NCI-H1436 treated with DMSO at 0.1 percent for 48 hours (cell line): ENCODE measurements around the gene ORC6.

Experiments
- DNase-seq: peaks from one replicate; lab custom pipeline; 2025; lab: John Stamatoyannopoulos, UW

The ORC6 gene

GRCh38 chr16:46731691-46732555 lies 42.5 kb downstream of the ORC6 start:
- no peak for DNase-seq

- no peak for DNase-seq
Measured at GRCh38 chr16:46732561-46732960, 43.1 kb downstream of the ORC6 start.

GRCh38 chr16:46733319-46733830 lies 43.9 kb downstream of the ORC6 start:
- no peak for DNase-seq

- DNase-seq: no peak
Measured at GRCh38 chr16:46736695-46737094, 47.2 kb downstream of the ORC6 start.

GRCh38 chr16:46737621-46738214 lies 48.3 kb downstream of the ORC6 start:
- no peak for DNase-seq

GRCh38 chr16:46739934-46740333 lies 50.5 kb downstream of the ORC6 start:
- no peak for DNase-seq

- DNase-seq: no peak
Measured at GRCh38 chr16:46743232-46743719, 53.8 kb downstream of the ORC6 start.

GRCh38 chr16:46745617-46746016 lies 56.2 kb downstream of the ORC6 start:
- DNase-seq: no peak

GRCh38 chr16:46746821-46747776 lies 57.6 kb downstream of the ORC6 start:
- DNase-seq: no peak
